ENCODE data around the gene SLC35A5. TPM values are rescaled to one million over a fixed set of nuclear protein-coding genes. Genes with fewer than 3 reads are reported as not detected.

Gene SLC35A5
- total and polyA plus RNA-seq, 4 donors = 11.7 to 25.4 (median 16.4) TPM

GRCh38 chr3:112564940-112565305, 3.1 kb downstream of the SLC35A5 start:
- H3K4me1 ChIP-seq (ENCODE audit: control insufficient read depth in 4 of 4, insufficient read depth in 4 of 4, low read length in 3 of 4) = peaks cover 4 to 12% (median 9%) of the 10 kb centered on the region in 4 donors
- no peaks in the 10 kb centered on the region for H3K27me3 ChIP-seq (ENCODE audit: control insufficient read depth in 4 of 4, insufficient read depth in 4 of 4, low read length in 3 of 4)
- TF ChIP-seq SP1 (IDR thresholded peaks at IDR 0.05) = no peak
- no peak for TF ChIP-seq TAF1 (conservative IDR thresholded peaks at IDR 0.05)
- no peak for TF ChIP-seq FOXA1 (IDR thresholded peaks at IDR 0.05)
- no peak for TF ChIP-seq ZBTB33 (IDR thresholded peaks at IDR 0.05)
- no peak for TF ChIP-seq REST (IDR thresholded peaks at IDR 0.05)
- no peaks in the 10 kb centered on the region for H3K9me3 ChIP-seq (ENCODE audit: control insufficient read depth in 4 of 4, low read length in 3 of 4)
- peaks cover 0 to 5% (median 0%) of the 10 kb centered on the region in 4 donors for H3K36me3 ChIP-seq (ENCODE audit: control insufficient read depth in 4 of 4, insufficient read depth in 3 of 4, low read depth in 1 of 4, low read length in 3 of 4)
- no peak overlapping the region for H3K4me3 ChIP-seq (ENCODE audit: low read depth in 1 of 3, low read length in 3 of 3)
- no peak overlapping the region for H3K27ac ChIP-seq (ENCODE audit: low read depth in 1 of 2, low read length in 2 of 2)
- no peak for DNase-seq (ENCODE audit: low spot score)
- H3K9ac ChIP-seq (ENCODE audit: low read depth in 1 of 2, low read length in 2 of 2) = no peak overlapping the region

GRCh38 chr3:112568642-112569041, 6.8 kb downstream of the SLC35A5 start:
- H3K4me1 ChIP-seq (ENCODE audit: control insufficient read depth in 4 of 4, insufficient read depth in 4 of 4, low read length in 3 of 4) = no peaks in the 10 kb centered on the region
- 96% methylated on average over 2 of the region's 2 CpGs for WGBS
- H3K9me3 ChIP-seq (ENCODE audit: control insufficient read depth in 4 of 4, low read length in 3 of 4) = no peaks in the 10 kb centered on the region
- TF ChIP-seq JUND (IDR thresholded peaks at IDR 0.05) (no peak), CTCF (IDR thresholded peaks at IDR 0.05; ENCODE audit: low read depth, low read length, missing input control) (no peak), HNF4A (conservative IDR thresholded peaks at IDR 0.05) (no peak), NR2F2 (IDR thresholded peaks at IDR 0.05) (no peak), RAD21 (IDR thresholded peaks at IDR 0.05) (no peak), RXRA (IDR thresholded peaks at IDR 0.05) (no peak), YY1 (IDR thresholded peaks at IDR 0.05) (no peak), EGR1 (IDR thresholded peaks at IDR 0.05; ENCODE audit: low read depth in 2 of 2) (no peak), HNF4G (IDR thresholded peaks at IDR 0.05) (no peak), SP1 (IDR thresholded peaks at IDR 0.05) (no peak)
- H3K4me3 ChIP-seq (ENCODE audit: low read depth in 1 of 3, low read length in 3 of 3) = no peak overlapping the region
- peaks cover 5 to 21% (median 13%) of the 10 kb centered on the region in 4 donors for H3K36me3 ChIP-seq (ENCODE audit: control insufficient read depth in 4 of 4, insufficient read depth in 3 of 4, low read depth in 1 of 4, low read length in 3 of 4)
- H3K27ac ChIP-seq (ENCODE audit: low read depth in 1 of 2, low read length in 2 of 2) = no peak overlapping the region
- no peak overlapping the region for H3K9ac ChIP-seq (ENCODE audit: low read depth in 1 of 2, low read length in 2 of 2)
- no peak for DNase-seq (ENCODE audit: low spot score)
- no peaks in the 10 kb centered on the region for H3K27me3 ChIP-seq (ENCODE audit: control insufficient read depth in 4 of 4, insufficient read depth in 4 of 4, low read length in 3 of 4)

All from liver (tissue), 9 donors.